ENCODE data around the gene SLC25A21. TPM values are rescaled to one million over a fixed set of nuclear protein-coding genes. Genes with fewer than 3 reads are reported as not detected.

The SLC25A21 gene
- total RNA-seq, 2 donors from 2014 or later = 1.2 TPM; not detected in 1

DNA sequence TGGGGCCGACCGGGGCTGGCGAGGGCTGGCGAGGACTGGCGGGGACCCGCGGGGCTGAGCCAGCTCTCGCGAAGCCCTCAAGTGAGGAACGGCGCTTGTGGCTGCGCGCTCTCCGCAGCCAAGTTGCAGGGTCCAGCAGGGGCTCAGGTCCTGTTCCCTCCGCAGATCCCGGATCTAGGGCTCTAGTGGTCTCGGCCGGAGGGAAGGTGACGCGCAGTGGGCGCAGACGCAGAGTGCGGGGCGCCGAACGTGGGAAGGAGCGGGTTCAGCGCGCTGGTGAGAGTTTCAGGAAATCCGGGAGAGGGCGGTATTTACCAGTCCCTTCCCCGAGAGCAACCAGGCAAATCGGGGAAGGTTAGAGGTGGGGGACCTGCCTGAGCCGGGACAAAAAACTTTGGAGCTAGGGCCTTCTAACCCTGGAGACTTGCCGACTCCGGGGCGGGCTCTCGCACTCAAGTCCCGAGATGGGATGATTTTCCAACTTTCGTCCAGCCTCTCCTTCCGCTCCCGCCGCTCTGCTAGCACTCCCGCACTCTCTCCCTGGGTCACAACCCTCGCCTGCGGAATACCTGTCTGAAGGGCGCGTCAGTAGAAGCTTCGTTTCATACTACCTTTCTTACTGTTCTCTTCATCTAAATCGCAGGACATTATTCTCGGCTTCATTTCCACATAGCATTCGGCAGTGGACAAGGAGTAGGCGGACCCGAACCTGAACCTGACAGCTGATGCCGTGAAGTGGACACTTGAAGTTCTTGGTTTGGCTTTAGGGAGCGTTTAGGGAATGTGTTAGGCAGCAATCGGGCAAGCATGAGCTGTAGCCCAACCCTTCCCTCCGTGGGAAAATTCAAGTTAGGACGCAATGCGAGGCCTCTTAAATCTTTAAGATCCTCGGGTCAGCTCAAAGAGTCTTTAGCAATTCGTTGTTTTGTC, 524.3 kb downstream of the SLC25A21 start:
- ATAC-seq (ENCODE audit: insufficient number of reproducible peaks, low FRiP score, low read depth) (peak; percentile 57), DNase-seq (ENCODE audit: low spot score) (no peak)
- Histone ChIP-seq H3K4me1 (ENCODE audit: control insufficient read depth in 1 of 2, low read depth in 2 of 2) (peaks cover 0 to 18% of the 10 kb centered on the region in 2 donors), H3K36me3 (no peaks in the 10 kb centered on the region), H3K27ac (no peak overlapping the region), H3K9me3 (no peaks in the 10 kb centered on the region), H3K27me3 (replicated peaks; ENCODE audit: insufficient read depth) (peaks cover 16% of the 10 kb centered on the region), H3K4me3 (peak overlapping the region; percentile 71)
- TF ChIP-seq, protein P1, sequence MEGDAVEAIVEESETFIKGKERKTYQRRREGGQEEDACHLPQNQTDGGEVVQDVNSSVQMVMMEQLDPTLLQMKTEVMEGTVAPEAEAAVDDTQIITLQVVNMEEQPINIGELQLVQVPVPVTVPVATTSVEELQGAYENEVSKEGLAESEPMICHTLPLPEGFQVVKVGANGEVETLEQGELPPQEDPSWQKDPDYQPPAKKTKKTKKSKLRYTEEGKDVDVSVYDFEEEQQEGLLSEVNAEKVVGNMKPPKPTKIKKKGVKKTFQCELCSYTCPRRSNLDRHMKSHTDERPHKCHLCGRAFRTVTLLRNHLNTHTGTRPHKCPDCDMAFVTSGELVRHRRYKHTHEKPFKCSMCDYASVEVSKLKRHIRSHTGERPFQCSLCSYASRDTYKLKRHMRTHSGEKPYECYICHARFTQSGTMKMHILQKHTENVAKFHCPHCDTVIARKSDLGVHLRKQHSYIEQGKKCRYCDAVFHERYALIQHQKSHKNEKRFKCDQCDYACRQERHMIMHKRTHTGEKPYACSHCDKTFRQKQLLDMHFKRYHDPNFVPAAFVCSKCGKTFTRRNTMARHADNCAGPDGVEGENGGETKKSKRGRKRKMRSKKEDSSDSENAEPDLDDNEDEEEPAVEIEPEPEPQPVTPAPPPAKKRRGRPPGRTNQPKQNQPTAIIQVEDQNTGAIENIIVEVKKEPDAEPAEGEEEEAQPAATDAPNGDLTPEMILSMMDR (IDR thresholded peaks at IDR 0.05) = peak; percentile 50

DNA sequence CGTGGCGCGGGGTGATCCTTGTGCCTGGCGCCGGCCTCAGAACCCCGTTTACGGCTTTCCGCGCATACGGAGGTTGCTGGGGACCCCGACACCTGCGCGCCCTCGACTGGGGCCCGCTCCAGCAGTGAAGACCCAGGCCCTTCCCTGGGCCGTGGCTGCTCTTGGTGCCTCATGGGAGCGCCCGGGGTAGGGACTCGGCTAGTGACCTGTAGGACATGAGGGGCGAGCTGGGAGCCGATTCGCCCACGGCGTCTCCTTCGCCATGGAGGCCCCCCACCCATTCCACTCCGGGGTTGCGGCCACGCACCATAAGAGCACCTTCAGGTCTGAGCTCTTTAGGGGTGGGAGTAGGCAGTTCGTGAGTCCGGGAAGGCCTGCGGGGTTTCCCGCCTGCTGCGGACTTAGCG, 525.0 kb downstream of the SLC25A21 start:
- H3K27ac ChIP-seq = no peak overlapping the region
- H3K4me3 ChIP-seq = peak overlapping the region; percentile 71
- TF ChIP-seq, protein P1 (IDR thresholded peaks at IDR 0.05) = no peak
- no peaks in the 10 kb centered on the region for H3K9me3 ChIP-seq
- peaks cover 0 to 18% of the 10 kb centered on the region in 2 donors for H3K4me1 ChIP-seq (ENCODE audit: control insufficient read depth in 1 of 2, low read depth in 2 of 2)
- H3K27me3 ChIP-seq (replicated peaks; ENCODE audit: insufficient read depth) = peaks cover 16% of the 10 kb centered on the region
- no peak for DNase-seq (ENCODE audit: low spot score)
- H3K36me3 ChIP-seq = no peaks in the 10 kb centered on the region
- no peak for ATAC-seq (ENCODE audit: insufficient number of reproducible peaks, low FRiP score, low read depth)

DNA sequence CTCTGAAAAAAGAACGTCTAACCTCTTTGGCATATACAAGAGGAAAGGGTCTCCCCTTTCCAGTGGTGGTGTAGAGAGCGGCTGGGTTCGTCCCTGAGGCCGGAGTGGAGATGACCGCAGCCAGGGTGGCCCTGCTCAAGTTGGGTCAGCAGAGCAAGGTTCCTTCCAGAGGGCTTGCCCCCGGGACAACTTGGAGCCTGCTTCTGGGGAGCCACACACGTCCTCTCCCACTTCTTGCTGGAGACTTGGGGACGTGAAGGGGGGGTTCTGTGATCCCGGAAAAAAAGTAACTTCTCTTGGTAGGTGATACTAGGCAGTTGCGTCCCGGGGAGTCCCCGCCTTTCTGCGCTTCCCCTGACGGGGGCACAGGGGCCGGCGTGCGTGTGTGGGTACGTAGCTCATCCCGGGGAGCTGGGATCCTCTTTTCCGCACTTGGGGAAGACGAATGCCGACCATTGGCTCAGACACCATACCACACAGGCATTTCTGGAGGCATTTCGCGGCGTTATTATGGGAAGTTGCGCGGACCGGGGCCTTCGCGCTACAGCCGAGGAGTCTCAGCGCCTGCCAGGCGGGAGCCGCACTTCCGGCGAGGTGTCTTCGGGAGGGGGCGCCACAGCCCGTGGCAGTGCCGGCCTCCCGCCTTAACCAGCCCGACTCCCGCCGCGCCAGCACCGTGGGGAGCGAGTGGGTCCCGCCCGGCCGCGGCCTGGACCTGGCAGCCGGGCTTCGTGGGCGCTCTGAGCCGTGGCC, 525.6 kb downstream of the SLC25A21 start:
- H3K36me3 ChIP-seq = no peaks in the 10 kb centered on the region
- no peak overlapping the region for H3K27ac ChIP-seq
- no peak for DNase-seq (ENCODE audit: low spot score)
- peak overlapping the region; percentile 71 for H3K4me3 ChIP-seq
- TF ChIP-seq, protein P1 (IDR thresholded peaks at IDR 0.05) = no peak
- ATAC-seq (ENCODE audit: insufficient number of reproducible peaks, low FRiP score, low read depth) = no peak
- H3K27me3 ChIP-seq (replicated peaks; ENCODE audit: insufficient read depth) = peaks cover 16% of the 10 kb centered on the region
- peaks cover 0 to 18% of the 10 kb centered on the region in 2 donors for H3K4me1 ChIP-seq (ENCODE audit: control insufficient read depth in 1 of 2, low read depth in 2 of 2)
- H3K9me3 ChIP-seq = no peaks in the 10 kb centered on the region

- DNase-seq (ENCODE audit: low spot score) (no peak), ATAC-seq (ENCODE audit: insufficient number of reproducible peaks, low FRiP score, low read depth) (no peak)
- Histone ChIP-seq H3K27ac (no peak overlapping the region), H3K9me3 (no peaks in the 10 kb centered on the region), H3K36me3 (no peaks in the 10 kb centered on the region), H3K4me1 (ENCODE audit: control insufficient read depth in 1 of 2, low read depth in 2 of 2) (no peaks in the 10 kb centered on the region), H3K4me3 (no peak overlapping the region), H3K27me3 (replicated peaks; ENCODE audit: insufficient read depth) (no peaks in the 10 kb centered on the region)
- TF ChIP-seq, protein P1 (IDR thresholded peaks at IDR 0.05) = no peak
Observed at GRCh38 chr14:36633580-36633979, 538.8 kb downstream of the SLC25A21 start.

Other genes with a start within 250 kb of the SLC25A21 start
- 10 to 100 TPM; 13.1 to 16.8 TPM for gene MIPOL1, start 25.3 kb upstream of the SLC25A21 start, total RNA-seq

Data from thoracic aorta (tissue), 2 donors.